ENCODE measurements around the gene INO80.

- TF ChIP-seq CTCF (IDR thresholded peaks at IDR 0.05) (no peak), POLR2A (IDR thresholded peaks at IDR 0.05) (no peak)
Measured at GRCh38 chr15:41019174-41019573, 96.9 kb downstream of the INO80 start.

All from prostate gland (tissue), 2 donors.